Panc1 (cell line): ENCODE data around the gene BRCA2. TPM values are rescaled to one million over a fixed set of nuclear protein-coding genes. Genes with fewer than 3 reads are reported as not detected.

Experiments
- ATAC-seq: fragments of 200-7000 bp; cut with Tn5 transposase; 2 replicates; pipeline ENCODE4 v1.9.1; 2020; ENCODE audit warnings: mild to moderate bottlenecking, moderate library complexity
- BruUV-seq: library from RNA; stranded (reverse); fragments of 400-500 nt; replicated peaks from 2 replicates; lab custom pipeline; 2021; lab: Mats Ljungman, UMichigan
- CTCF ChIA-PET: fragments of 300-600 bp; sonication (Branson Sonifier 250); formaldehyde crosslinking; loops from one replicate; lab custom pipeline; 2022; ENCODE audit warnings: antibody characterized with exemption; lab: Charles Lee
- POLR2A ChIA-PET: fragments of 300-600 bp; sonication (Branson Sonifier 250); formaldehyde crosslinking; loops from one replicate; lab custom pipeline; 2022; ENCODE audit warnings: antibody characterized with exemption; lab: Charles Lee
- DNase-seq: peaks from one replicate; pipeline ENCODE4 v3.0.0-alpha.2; 2010; ENCODE audit warnings: low read depth, low spot score
- H3K27ac ChIP-seq: 2 replicates; pipeline ENCODE4 v1.5.1; 2011; ENCODE audit warnings: mild to moderate bottlenecking, low read length, inconsistent platforms
- H3K27me3 ChIP-seq: fragments of 200-500 bp; sonication (Bioruptor generic); 2 replicates; pipeline ENCODE4 v1.6.0; 2014; ENCODE audit warnings: low read length, inconsistent platforms; ENCODE audit not compliant: control insufficient read depth, insufficient read depth
- H3K36me3 ChIP-seq: fragments of 200-500 bp; sonication (Bioruptor generic); 2 replicates; pipeline ENCODE4 v1.5.1; 2014; ENCODE audit warnings: inconsistent platforms, mild to moderate bottlenecking, low read length, moderate library complexity; ENCODE audit not compliant: control insufficient read depth, insufficient read depth
- H3K4me1 ChIP-seq: 2 replicates; pipeline ENCODE4 v1.5.1; 2011; ENCODE audit warnings: inconsistent platforms, mild to moderate bottlenecking, low read length, moderate library complexity; ENCODE audit not compliant: control insufficient read depth, insufficient read depth
- H3K4me3 ChIP-seq, 2 experiments: 2 replicates each; pipeline ENCODE4 v1.5.1; 2011 to 2012; ENCODE audit warnings: low read depth in 2 of 2, low read length in 2 of 2, mild to moderate bottlenecking in 2 of 2, inconsistent platforms in 1 of 2, moderate library complexity in 1 of 2
- H3K9me3 ChIP-seq: fragments of 200-500 bp; sonication (Bioruptor generic); 2 replicates; pipeline ENCODE4 v1.5.1; 2014; ENCODE audit warnings: low read depth, mild to moderate bottlenecking, inconsistent platforms, low read length, moderate library complexity; ENCODE audit not compliant: control insufficient read depth, insufficient read depth
- POLR2AphosphoS5 ChIP-seq: IDR thresholded peaks from 2 replicates; pipeline ENCODE4 v1.6.1; 2012; ENCODE audit warnings: mild to moderate bottlenecking, low read depth, low read length, moderate library complexity
- REST ChIP-seq, 2 experiments: IDR thresholded peaks; 2 replicates each; pipeline ENCODE4 v1.6.1; 2011 to 2012; ENCODE audit warnings: low read depth in 2 of 2, control low read depth in 1 of 2, low read length in 1 of 2, mild to moderate bottlenecking in 1 of 2, moderate library complexity in 1 of 2; ENCODE audit not compliant: insufficient read depth in 1 of 2
- SIN3A ChIP-seq: IDR thresholded peaks from 2 replicates; pipeline ENCODE4 v1.6.1; 2012; ENCODE audit warnings: low read depth, mild to moderate bottlenecking, low read length, moderate library complexity, borderline replicate concordance; ENCODE audit not compliant: insufficient read depth
- TCF7L2 ChIP-seq: IDR thresholded peaks from 2 replicates; pipeline ENCODE4 v1.6.1; 2011; ENCODE audit warnings: mild to moderate bottlenecking, low read depth, low read length, inconsistent platforms
- in situ Hi-C: cut with HindIII; loops from 2 replicates; pipeline ENCODE4 v1.10.0; 2016; ENCODE audit warnings: low sequenced_read_pairs, low pct_unique_long_range_greater_than_20kb
- intact Hi-C: fragments of 100-400 bp; cut with micrococcal nuclease; formaldehyde crosslinking; loops from one replicate; pipeline ENCODE4 v1.10.0; 2022; ENCODE audit not compliant: unreplicated experiment
- total RNA-seq: library from RNA; stranded (reverse); gene quantifications from one replicate; pipeline ENCODE4 v1.2.1, GENCODE V29; 2021; ENCODE audit not compliant: unreplicated experiment
- TF ChIP-seq, protein P1 (sequence below): fragments of 450-650 bp; IDR thresholded peaks from 2 replicates; pipeline ENCODE4 v1.5.1; 2017; ENCODE audit warnings: mild to moderate bottlenecking

BRCA2 gene
- total RNA-seq, 1 experiment from 2014 or later, result 8.4 TPM

- H3K4me3 ChIP-seq, result no peak overlapping the region
- H3K27me3 ChIP-seq, result no peaks in the 10 kb centered on the region
- intact Hi-C loops (no loop called here), in situ Hi-C loops (no loop called here)
- ChIA-PET CTCF (no interaction called here), POLR2A (no interaction called here)
- H3K36me3 ChIP-seq, result peaks cover 3% of the 10 kb centered on the region; the same call in 1 of the 2 replicates
- no peak for TF ChIP-seq TCF7L2
- no peak for TF ChIP-seq POLR2AphosphoS5
- no peak for TF ChIP-seq SIN3A
- TF ChIP-seq, protein P1, sequence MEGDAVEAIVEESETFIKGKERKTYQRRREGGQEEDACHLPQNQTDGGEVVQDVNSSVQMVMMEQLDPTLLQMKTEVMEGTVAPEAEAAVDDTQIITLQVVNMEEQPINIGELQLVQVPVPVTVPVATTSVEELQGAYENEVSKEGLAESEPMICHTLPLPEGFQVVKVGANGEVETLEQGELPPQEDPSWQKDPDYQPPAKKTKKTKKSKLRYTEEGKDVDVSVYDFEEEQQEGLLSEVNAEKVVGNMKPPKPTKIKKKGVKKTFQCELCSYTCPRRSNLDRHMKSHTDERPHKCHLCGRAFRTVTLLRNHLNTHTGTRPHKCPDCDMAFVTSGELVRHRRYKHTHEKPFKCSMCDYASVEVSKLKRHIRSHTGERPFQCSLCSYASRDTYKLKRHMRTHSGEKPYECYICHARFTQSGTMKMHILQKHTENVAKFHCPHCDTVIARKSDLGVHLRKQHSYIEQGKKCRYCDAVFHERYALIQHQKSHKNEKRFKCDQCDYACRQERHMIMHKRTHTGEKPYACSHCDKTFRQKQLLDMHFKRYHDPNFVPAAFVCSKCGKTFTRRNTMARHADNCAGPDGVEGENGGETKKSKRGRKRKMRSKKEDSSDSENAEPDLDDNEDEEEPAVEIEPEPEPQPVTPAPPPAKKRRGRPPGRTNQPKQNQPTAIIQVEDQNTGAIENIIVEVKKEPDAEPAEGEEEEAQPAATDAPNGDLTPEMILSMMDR, result no peak
- no peak for TF ChIP-seq REST (IDR thresholded peaks at IDR 0.05; ENCODE audit: insufficient read depth in 1 of 2, low read depth in 2 of 2, low read length in 1 of 2)
- no peak for ATAC-seq
- no peak overlapping the region for H3K27ac ChIP-seq
- no TSS peak for BruUV-seq
- H3K9me3 ChIP-seq, result no peaks in the 10 kb centered on the region
- H3K4me1 ChIP-seq, result no peaks in the 10 kb centered on the region
- DNase-seq, result no peak
Observed at GRCh38 chr13:32334671-32335070, 19.4 kb downstream of the BRCA2 start.

GRCh38 chr13:32340914-32341313, 25.6 kb downstream of the BRCA2 start:
- Histone ChIP-seq H3K27me3 (no peaks in the 10 kb centered on the region), H3K4me3 (no peak overlapping the region), H3K4me1 (no peaks in the 10 kb centered on the region), H3K9me3 (no peaks in the 10 kb centered on the region), H3K27ac (no peak overlapping the region), H3K36me3 (peaks cover 3% of the 10 kb centered on the region; the same call in 1 of the 2 replicates)
- CTCF ChIA-PET, result no interaction called here
- intact Hi-C loops, result no loop called here
- BruUV-seq, result no TSS peak
- TF ChIP-seq SIN3A (no peak), POLR2AphosphoS5 (no peak), REST (IDR thresholded peaks at IDR 0.05; ENCODE audit: insufficient read depth in 1 of 2, low read depth in 2 of 2, low read length in 1 of 2) (no peak)
- POLR2A ChIA-PET, result no interaction called here
- no peak for ATAC-seq
- DNase-seq, result no peak
- in situ Hi-C loops, result no loop called here
